HG03025 (cell line): ENCODE data around the gene TAF3.
A peak's percentile ranks its signal among the peaks of the same experiment; 100 is the strongest.

Experiments used
- ATAC-seq: cut with Tn5 transposase; IDR thresholded peaks from one replicate; pipeline ENCODE4 v1.9.1; 2021; ENCODE audit warnings: mild to moderate bottlenecking, moderate library complexity; ENCODE audit not compliant: unreplicated experiment, low FRiP score

Gene TAF3

DNA sequence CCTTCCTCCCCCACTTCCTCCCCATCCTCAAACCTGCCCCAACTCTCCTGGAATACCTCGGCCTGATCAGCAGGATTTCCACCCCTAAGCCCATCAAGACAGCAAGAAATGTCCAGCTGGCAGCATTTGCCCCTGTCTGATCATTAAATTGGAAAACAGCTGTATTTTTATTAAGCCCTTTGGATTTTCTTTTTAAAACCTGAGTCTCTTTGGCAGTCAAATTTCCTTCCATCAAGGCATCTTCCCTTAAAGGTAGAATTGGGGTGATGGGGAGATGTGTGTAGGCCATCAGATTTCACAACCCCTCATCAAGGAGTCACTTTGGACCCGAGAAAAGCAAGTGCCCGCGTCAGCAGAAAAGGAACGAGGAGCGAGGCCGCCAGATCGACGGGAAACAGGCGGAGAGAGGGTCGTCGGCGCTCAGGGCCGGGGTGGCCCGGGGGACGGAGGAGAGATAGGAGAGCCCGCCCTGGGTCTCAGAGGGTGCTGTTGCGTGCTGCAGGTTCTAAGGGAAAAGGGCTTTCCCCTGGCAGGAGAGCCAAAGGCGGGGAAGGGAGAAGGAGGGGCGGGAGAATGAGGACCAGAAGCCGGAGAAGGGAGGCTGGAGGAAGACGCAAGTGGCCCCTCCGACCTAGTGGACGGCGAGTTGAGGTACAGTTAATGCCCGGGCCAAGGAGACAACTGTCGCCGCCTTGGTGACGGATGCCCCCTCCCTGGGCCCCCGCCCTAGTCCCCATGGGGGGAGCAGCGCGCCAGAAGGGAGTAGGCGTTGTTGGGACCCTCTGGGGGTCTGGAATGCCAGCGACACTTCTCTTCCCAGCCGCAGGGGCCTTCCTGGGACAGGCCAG is 224.6 kb downstream of the TAF3 start:
- ATAC-seq: no peak

DNA sequence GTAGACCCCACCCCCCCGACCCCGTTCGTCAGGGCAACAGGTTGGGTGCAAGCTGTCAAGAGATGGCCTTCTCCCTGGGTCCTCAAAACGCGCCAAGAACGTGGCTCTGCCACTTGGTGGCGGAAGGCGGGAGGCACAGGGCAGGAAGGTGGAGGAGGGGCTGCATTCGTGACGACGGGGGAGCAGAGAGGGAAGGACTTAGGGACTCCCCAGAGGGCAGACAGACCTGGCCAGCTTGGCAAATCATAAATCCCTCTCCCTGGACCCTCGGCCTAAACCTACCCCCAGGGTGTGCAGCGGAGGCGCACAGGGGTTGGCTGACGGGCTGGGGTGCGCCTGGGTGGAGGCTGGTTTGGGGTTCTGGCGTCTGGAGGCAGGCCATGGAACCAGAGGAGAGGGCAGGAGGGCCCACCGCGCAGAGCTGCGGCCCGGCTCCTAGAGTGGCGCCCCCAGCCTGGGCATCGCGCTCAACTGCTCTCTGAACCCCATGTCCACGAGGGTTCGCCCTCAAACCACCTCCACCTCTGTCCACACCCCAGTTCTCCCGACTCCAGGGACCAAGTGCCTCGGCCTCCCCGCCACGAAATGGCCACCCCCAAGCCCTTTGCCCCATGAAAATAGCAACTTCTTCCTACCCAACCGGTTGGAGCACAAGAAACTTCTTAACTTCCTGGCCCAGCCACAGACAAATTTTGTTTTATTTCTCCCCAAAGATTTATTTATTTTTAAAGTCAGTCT is 225.4 kb downstream of the TAF3 start:
- no peak for ATAC-seq

DNA sequence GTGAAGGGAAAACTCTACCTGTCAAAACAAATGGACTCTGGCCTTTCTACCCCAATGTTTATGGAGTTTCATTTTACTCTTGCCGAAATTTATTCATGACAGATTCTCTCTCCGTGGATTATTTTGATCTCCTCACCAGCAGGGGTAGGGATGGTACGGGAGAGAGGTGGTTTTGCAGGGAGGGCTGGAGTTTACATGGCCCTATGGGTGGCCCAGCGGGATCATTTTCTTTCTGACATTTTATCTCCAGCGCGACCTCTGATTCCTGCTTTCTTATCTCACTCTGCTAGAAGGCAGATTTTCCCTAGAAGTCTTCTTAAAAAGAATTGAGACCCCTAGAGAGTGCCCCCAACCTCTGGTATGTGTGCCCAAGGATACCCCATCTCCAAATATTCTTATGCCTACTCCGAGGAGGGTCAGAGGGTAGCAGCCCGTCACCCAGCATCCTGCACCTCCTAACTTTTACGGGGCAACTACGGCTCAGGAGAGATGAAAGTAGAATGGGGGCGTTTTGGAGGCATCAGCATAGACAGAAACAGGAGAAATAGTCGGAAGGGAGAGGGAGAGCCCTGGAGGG is 226.1 kb downstream of the TAF3 start:
- ATAC-seq: no peak

DNA sequence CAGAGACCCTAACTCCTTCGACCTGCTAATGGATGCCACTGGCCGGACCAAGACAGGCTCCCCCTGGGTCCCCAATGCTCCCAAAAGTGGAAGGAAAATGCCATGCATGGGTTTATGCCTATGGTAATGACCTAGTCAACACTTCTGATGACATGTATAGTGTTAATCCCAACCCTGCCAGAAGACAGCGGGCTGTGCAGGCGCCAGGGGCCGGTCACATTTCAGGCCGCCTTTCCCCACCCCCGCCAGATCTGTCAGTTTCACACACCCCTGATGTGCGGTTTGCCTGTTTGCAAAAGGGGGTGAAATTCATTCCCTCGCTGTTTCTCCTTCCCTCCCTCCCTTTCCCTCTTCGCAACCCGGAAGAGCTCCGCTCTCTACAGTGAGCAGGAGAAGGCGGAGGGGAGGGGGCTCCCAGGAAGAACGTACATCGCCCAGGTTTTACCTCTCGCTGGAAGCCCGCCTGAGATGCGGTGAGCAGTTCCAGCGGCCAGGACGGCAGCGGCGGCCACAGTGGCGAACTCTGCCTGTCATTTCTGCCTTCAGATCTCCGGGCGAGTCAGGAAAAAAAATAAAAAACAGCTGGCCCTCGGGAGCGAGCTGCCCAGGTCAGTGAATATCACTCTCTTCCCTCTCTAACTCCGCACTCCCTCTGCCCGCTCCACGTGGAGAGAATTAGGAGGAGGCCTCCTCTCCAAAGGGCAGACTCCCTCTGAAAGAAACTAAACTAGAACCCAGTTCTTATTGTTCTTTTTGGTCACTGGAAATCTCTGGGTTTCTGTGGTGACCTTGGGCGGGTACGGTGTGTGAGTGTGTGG is 226.8 kb downstream of the TAF3 start:
- ATAC-seq: no peak

DNA sequence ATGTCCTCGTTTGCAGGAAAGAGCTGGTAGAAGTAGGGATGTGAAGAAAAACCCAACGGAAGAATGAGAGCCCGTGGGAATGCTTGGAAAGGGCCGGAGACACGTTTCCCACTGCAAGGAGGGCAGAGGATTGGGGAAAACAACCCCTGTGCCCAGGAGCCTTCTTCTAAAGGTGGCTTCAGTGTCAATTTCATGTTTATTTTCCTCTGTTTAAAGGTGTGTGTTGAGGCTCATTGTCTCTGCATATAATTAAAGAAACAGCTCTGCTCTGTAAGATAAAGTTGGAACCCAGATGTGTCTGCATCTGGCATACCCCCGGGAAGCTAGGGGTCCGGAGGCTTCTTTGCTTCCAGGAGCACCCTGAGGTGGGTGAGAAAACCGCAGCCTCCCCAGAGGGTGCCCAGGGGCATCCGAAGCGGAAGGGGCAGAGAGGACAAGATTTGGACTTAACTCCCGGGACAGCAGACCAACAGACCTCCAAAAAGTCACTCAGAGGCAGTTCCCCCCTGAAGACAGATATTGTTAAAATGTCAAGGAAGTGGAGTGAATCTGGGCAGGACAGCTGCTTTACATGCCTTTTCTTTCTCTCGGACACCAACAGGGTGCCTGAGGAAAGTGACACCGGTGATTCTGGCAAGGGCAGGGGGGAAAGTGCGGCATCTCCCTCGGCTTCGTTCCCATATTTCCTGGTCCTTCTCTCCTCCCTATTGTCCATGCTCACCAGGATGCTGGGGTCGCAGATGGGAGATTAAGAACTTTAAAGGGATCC is 227.6 kb downstream of the TAF3 start:
- ATAC-seq: no peak

DNA sequence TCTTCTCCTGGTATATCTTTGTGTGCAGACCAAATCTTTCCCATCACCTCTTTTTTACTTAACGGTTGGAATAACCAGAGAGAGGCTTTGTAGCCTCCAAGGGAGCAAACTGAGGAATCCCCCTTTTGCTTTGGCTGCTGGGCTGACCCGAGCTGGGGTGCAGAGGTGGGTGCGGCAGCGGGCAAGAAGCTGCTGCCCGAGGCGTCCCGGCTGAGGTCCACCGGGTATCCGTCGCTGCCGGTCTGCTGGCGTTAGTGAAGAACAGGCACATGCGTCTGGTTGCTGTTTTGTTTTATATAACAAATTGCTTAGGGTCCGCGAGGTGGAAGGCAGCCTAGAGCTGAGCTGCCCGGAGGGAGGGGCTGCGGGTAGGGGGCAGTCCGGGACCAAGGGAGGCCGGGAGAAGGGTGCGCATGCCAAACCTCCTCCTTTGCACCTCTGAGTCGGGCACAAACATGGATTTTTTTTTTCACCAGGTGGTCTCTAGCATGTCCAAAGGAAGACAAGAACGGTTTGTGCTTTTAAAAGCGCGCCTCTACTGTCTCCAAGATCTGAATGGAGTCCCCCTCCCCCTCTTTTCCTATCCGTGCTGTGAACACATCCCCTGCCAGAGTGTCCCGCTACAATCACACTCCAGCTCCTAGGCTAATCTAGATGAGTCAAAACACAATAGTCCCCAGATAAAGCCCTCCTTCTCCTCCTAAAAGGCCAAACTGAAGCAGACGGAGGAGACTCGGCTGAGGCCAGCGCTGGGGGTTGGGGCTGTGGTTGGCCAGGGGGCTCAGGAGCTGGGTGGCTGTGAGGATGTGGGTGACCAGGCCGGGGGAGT is 229.4 kb downstream of the TAF3 start:
- ATAC-seq: no peak

DNA sequence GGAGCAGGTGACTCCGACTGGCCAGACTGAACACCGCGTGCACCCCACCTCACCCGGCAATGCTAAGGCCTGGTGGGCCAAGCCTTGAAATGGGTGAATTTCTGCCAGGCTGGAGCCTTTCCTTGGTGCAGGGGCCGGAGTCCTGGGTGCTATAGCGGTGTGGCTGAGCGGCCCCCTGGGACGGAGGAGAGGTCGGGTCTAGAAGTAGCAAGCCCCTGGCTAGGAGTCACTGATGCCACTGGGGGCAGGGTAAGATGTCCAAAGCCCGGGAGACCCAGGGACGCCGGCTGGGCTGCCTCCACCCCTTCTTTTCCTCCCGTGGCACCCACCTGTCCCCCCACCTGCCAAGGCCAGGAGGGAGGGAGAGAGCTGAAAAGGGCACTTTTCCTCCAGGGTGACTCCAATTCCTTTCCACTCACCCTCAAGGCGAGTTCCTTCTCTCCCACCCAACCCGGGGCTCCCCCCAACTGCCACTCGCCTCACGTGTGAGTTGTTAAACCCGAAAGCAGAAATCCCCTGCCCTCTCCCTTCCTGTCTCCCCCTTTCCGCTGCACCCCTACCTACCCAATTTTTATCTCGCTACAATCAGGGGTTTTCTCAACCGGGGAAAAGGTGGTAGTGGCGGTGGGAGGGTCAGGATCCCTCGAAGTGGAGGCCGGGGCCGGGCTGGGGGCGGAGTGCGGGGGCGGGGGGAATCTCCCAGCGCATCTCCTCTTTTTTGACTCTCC is 230.1 kb downstream of the TAF3 start:
- ATAC-seq: no peak

DNA sequence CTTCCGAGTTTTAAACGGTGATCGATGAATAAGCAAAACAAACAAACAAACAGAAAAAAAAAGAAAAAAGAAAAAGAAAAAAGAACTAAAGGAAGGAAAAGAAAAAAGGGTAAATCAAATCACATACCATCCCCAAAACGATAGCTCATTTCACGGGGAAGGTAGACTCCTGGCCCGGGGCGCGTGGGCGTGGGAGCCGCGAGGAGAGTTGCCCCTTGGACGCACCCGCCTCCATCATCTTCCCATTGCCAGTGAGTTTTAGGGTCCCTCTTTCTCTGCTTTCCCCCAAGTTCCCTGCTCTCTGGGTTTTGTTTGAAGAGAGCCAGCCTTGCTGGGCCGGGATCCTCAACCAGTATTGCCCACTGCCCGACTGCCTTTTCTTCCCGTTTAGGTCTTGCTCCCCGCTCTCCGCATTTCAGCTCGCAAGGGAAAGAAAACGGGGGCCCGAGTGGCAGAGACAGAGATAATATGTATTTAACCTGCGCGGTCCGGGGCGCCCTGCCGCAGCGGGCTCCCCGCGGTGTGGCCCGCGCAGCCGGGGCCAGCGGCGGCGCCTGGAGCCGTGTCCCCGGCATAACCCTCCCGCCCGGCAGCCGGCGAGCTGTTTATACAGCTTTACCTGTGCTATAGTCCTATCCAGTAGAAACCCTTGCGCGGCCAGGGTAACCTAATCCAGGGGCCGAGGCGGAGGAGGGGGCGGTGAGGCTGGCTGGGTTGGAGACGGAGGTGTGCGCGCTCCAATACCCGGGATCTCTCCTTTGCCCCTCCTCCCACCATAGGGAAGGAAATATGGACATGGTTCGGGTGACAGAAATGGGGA is 230.9 kb downstream of the TAF3 start:
- no peak for ATAC-seq

DNA sequence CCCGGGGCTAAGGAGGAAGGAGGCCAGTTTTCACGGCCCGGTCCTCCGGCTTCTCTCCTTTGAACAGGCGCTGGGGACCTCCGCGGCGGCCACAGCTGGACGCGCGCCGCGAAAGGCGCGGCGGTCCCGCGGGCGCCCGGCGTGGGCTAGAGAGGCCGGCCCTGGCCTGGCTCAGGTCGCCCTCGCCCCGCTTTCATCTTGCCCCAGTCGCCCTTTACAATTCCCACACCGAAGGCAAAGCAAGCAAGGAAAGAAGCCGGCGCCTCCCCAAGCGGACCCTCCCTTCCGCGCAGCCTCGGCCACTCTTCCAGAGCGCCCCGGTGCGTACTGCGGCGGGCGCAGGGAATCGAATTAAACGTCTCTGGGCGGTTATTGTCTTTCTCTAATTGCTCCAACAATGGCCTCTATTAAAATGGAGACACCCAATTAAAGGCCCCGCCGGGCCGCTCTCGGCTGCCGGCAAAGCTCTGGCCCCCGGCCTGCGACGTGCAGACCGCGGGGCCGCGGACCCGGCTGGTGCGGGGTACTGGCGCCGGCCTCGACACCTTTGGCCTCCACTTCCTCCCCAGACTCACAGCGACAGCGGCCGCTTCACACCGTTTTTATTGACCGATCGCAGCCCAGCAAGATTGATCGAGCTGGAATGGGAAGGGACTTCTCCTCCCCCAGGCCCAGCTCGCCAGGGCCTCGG is 231.7 kb downstream of the TAF3 start:
- ATAC-seq: no peak

DNA sequence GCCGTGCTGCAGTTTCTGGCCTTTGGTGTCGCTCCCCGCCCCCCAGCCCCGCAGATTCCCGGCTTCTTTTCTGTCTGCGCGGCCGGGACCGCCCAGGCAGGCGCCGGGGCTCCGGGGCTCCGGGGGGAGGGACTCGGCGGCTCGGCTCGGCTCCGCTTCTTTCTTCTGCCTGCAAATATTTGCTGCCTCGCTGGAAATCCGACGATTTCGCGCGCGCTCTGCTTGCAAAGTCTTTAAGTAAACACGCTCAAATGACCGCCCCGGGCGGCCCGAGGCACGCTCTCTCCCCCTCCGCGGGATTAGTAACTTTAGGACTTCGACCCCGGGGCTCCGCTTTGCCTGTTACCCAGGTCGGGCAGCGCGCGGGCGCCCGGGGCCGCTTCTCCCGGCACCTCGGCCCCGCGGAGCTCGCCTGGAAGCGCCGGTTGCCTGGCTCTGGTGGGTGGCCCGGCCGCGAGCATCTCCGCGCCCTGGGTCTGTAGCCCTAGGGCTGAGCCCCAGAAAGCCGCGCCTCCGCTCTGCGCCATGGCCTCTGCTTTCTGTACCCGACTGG is 232.3 kb downstream of the TAF3 start:
- ATAC-seq: no peak

DNA sequence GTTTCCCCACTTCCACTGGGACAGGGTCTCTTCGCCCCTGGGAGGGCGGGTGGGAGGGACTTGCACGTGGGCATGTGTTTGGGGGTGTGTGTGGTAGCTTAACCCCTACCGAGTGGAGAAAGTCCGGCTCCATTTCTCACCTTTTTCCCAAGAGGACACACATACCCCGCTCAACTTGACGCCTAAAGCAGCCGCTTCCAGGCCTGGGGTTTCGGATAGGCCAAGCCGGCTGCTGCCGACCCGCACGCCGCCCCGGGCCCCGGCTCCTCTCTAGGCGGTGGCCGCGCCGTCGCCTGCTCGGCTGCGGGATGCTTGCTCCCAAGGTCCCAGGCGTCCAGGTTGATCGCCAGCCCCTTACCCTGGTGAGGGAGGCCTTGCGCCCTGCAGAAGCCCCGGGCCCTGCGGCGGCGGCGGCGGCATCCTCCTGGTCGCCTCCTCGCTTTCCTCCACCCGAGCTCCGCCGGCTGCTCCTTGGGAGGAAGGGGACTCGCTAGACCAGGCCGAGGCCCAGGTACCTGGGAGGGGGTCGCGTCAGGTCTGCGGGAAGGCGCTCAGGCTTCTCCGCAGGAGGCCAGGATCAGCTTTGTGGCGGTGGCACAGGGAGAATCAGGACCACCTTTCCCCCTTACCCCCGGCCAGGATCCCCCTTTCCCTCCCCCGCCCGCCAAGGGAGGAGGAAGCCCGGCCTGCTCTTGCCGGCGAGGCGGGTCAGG is 233.0 kb downstream of the TAF3 start:
- no peak for ATAC-seq

DNA sequence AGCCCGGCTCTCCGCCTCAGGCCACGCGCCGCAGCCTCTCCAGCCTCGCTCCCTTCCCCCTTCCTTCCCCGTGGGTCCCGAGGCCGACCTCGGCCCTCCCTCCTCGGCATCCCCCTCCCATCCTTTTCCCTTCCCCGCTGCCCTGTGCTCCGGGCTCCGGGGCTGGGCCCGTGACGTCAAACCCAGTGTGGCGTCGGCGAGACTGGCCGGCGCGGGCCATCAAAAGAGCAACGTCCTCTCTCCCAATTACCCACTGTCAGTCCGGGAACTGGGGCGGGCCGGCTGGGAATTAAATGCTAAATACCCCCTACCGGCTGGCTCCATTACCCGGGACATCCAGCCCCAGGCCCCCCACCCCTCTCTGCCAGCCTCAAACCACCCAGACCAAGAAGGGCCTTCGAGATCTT is 233.5 kb downstream of the TAF3 start:
- no peak for ATAC-seq

DNA sequence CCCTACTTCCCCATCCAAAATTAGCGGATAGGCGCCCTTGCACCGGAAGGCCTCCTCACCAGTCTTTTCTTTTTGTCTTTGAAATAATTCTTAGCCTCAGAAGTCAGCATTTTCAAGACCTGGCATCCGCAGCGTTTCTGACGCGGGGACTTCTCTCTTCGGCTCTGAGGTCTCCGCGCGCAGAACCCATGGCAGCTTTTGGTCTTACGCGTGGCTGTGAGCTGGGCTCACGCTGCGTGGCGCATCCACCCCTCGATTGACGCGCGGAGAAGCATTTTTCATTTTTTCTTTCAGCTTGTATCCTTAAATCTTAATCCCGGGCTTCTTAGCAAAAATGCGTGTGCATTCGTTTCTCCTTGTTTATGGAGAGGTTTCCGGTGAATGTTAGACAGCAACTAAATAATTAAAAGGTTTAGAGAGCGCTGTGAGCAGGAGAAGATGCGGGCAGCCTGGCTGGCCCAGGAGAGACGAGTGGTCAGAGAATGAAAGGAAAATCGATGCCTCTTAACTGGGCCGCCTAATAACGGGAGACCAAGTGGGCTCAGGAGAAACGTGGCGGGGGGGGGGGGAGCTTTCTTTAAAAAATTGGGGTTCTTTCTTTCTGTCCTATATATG is 234.1 kb downstream of the TAF3 start:
- ATAC-seq: no peak

DNA sequence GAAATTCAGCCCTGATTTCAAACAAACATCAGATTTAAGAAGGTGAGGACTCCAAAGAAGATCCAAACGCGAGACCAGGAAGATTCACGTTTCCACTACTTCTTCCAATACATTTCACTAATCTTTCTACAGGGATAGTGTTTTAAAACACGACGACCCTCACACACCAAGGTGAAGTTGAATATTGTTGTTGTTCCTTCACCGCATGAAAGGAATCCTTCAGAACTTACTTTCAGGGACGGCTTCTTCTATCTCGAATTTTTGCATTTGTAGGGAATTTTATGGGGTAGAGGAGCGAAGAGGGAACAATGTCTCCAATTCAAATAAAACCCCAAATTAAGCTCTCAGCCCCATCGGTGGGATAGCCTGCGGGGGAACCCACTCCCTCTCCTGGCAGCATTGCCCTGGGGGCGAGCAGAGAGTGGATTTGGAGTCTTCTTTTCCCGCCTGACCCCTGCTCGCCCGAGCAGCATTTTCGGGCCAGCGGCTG is 234.7 kb downstream of the TAF3 start:
- no peak for ATAC-seq

DNA sequence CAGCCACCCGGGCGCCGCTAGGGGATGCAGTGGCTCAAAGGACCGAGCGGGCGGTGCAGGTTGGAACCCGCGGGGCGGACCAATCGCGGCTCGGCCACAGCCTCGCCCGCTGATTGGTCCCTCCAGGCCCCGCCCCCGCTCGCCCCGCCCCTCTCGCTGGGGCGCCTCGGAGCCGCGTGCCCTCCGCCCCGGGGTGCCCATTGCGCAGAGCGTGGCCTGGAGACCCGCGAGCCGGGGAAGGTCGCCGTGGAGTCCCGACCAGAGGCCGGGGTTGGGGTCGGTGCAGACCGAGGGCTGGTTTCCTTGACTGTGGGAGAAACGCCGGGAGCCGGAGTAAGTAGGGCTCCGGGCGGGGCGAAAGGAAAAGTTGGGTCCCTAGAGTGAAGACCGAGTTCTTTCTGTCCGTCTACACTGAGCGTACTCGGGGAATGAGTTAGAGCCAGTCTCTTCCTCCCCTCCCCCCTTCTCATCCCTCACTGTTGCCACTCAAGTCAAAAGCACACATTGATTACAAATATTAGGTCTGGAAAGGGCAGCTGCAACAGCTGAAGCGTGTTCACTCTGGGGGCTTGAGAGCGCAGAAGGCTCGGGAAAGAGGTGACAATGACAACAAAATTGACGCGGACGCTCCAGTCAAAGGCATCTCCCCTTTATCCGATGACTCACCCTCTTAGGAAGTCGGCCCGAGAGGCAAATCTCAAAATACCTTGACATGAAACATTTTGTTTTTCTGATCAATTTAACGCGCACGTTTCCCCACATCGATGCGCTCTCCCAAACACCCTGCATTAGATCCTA is 235.3 kb downstream of the TAF3 start:
- ATAC-seq: peak; percentile 58
